ENCODE data around the gene ALDH5A1. TPM values are rescaled to one million over a fixed set of nuclear protein-coding genes. Genes with fewer than 3 reads are reported as not detected.
A peak's percentile ranks its signal among the peaks of the same experiment; 100 is the strongest.

ALDH5A1 gene
- total and polyA plus RNA-seq, 12 donors: 1.9 to 45.5 (median 29.5) TPM

- TF ChIP-seq CTCF (IDR thresholded peaks at IDR 0.05): no peak
- peak in 1 of 8 donors; percentile 17 for ATAC-seq
- no peak overlapping the region for H3K4me3 ChIP-seq
- H3K9me3 ChIP-seq: no peaks in the 10 kb centered on the region
- H3K4me1 ChIP-seq: no peaks in the 10 kb centered on the region
- H3K36me3 ChIP-seq: no peaks in the 10 kb centered on the region
- H3K27ac ChIP-seq: no peak overlapping the region
- intact Hi-C loops (cut with DNase I): no loop called here
- DNase-seq: no peak
- peaks cover 0 to 7% (median 3%) of the 10 kb centered on the region in 7 donors for H3K27me3 ChIP-seq
- 76 to 77% methylated on average over 10 of the region's 10 CpGs for WGBS, 2 donors
These were observed 69.3 kb downstream of the ALDH5A1 start for GRCh38 chr6:24564081-24564480.

- Histone ChIP-seq H3K4me3 (no peak overlapping the region), H3K4me1 (no peaks in the 10 kb centered on the region), H3K36me3 (no peaks in the 10 kb centered on the region), H3K27ac (no peak overlapping the region), H3K9me3 (no peaks in the 10 kb centered on the region), H3K27me3 (peaks cover 0 to 15% (median 3%) of the 10 kb centered on the region in 7 donors)
- WGBS, 2 donors: 94 to 98% methylated on average over 9 of the region's 9 CpGs
- no peak for ATAC-seq
- intact Hi-C loops (cut with DNase I): no loop called here
- no peak for TF ChIP-seq CTCF (IDR thresholded peaks at IDR 0.05)
- no peak for DNase-seq
These were observed 70.4 kb downstream of the ALDH5A1 start for GRCh38 chr6:24565196-24565595.

GRCh38 chr6:24566020-24566767, 71.4 kb downstream of the ALDH5A1 start:
- H3K9me3 ChIP-seq: no peaks in the 10 kb centered on the region
- DNase-seq (no peak), ATAC-seq (no peak)
- no peaks in the 10 kb centered on the region for H3K36me3 ChIP-seq
- 87 to 93% methylated on average over 5 of the region's 5 CpGs for WGBS, 2 donors
- H3K4me1 ChIP-seq: no peaks in the 10 kb centered on the region
- intact Hi-C loops (cut with DNase I): no loop called here
- H3K27me3 ChIP-seq: peaks cover 0 to 15% (median 3%) of the 10 kb centered on the region in 7 donors
- no peak overlapping the region for H3K27ac ChIP-seq
- no peak overlapping the region for H3K4me3 ChIP-seq
- no peak for TF ChIP-seq CTCF (IDR thresholded peaks at IDR 0.05)

GRCh38 chr6:24568683-24569082, 73.9 kb downstream of the ALDH5A1 start:
- Histone ChIP-seq H3K27ac (no peak overlapping the region), H3K4me1 (no peaks in the 10 kb centered on the region), H3K36me3 (no peaks in the 10 kb centered on the region), H3K27me3 (peaks cover 0 to 27% (median 7%) of the 10 kb centered on the region in 7 donors), H3K9me3 (no peaks in the 10 kb centered on the region), H3K4me3 (no peak overlapping the region)
- intact Hi-C loops (cut with DNase I): no loop called here
- 64 to 76% methylated on average over 4 of the region's 4 CpGs for WGBS, 2 donors
- DNase-seq (no peak), ATAC-seq (no peak)
- TF ChIP-seq CTCF (IDR thresholded peaks at IDR 0.05): no peak
